A549 (cell line): ENCODE measurements around the gene AP3D1. TPM values are rescaled to one million over a fixed set of nuclear protein-coding genes. Genes with fewer than 3 reads are reported as not detected.

Experiments
- ATAC-seq, 2 experiments: fragments of 200-7000 bp in 1 of 2; fragments of >200 bp in 1 of 2; cut with Nextera tagmentation in 1 of 2; cut with Tn5 transposase in 1 of 2; 3 replicates each; pipeline versions ENCODE4 v1.8.0 to v1.9.1; 2018 to 2020; ENCODE audit warnings: mild to moderate bottlenecking in 1 of 2, moderate library complexity in 1 of 2
- CTCF ChIA-PET: fragments of 300-600 bp; sonication (Branson Sonifier 250); formaldehyde crosslinking; extraction: SDS; loops from one replicate; lab custom pipeline; 2021; ENCODE audit warnings: antibody characterized with exemption, inconsistent platforms; lab: Yijun Ruan, JAX
- POLR2A ChIA-PET: fragments of 350-600 bp; formaldehyde crosslinking; extraction: SDS; loops from one replicate; lab custom pipeline; 2021; ENCODE audit warnings: antibody characterized with exemption, inconsistent platforms; lab: Yijun Ruan, JAX
- DNase-seq, 2 experiments: peaks; one replicate each; pipeline versions ENCODE4 v3.0.0 to v3.0.0-alpha.2; 2011 to 2016; ENCODE audit warnings: low read depth in 1 of 2, low spot score in 1 of 2
- FAIRE-seq: peaks from 2 replicates; lab custom pipeline; 2011; peaks lifted over from hg19 to GRCh38; lab: Jason Lieb, UNC
- H3K27ac ChIP-seq, 2 experiments: fragments of >200 bp; sonication (Bioruptor Twin); formaldehyde crosslinking; 3 replicates each; pipeline ENCODE4 v1.5.1; 2016 to 2017
- H3K4me1 ChIP-seq: fragments of >200 bp; sonication (Bioruptor Twin); formaldehyde crosslinking; 3 replicates; pipeline ENCODE4 v1.6.1; 2016
- H3K4me2 ChIP-seq: fragments of >200 bp; sonication (Bioruptor Twin); formaldehyde crosslinking; 3 replicates; pipeline ENCODE4 v1.6.1; 2016
- H3K4me3 ChIP-seq: fragments of >200 bp; sonication (Bioruptor Twin); formaldehyde crosslinking; 3 replicates; pipeline ENCODE4 v1.5.1; 2016
- H3K9me3 ChIP-seq: fragments of >200 bp; sonication (Bioruptor Twin); formaldehyde crosslinking; 3 replicates; pipeline ENCODE4 v1.6.1; 2016
- BCL3 ChIP-seq: fragments of >200 bp; sonication (Bioruptor Twin); formaldehyde crosslinking; IDR thresholded peaks from 3 replicates; pipeline ENCODE4 v1.6.1; 2016
- CBX2 ChIP-seq: fragments of 200-600 bp; sonication (generic); IDR thresholded peaks from 2 replicates; pipeline ENCODE4 v1.6.1; 2016; ENCODE audit warnings: low read depth, mild to moderate bottlenecking, borderline replicate concordance
- EHF ChIP-seq: fragments of 250-450 bp; sonication (Bioruptor Pico); IDR thresholded peaks from 2 replicates; pipeline ENCODE4 v1.5.0; 2020; ENCODE audit warnings: mild to moderate bottlenecking
- EP300 ChIP-seq, 2 experiments: fragments of >200 bp; sonication (Bioruptor Twin); formaldehyde crosslinking; IDR thresholded peaks; 2 replicates in 1 of 2; 3 replicates in 1 of 2; pipeline ENCODE4 v1.6.1; 2016 to 2017
- FOSL2 ChIP-seq, 2 experiments: fragments of 450-650 bp in 1 of 2; fragments of >200 bp in 1 of 2; sonication (Bioruptor Twin) in 1 of 2; formaldehyde crosslinking; IDR thresholded peaks; 2 replicates each; pipeline versions ENCODE4 v1.5.0 to v1.6.1; 2016 to 2020; ENCODE audit warnings: mild to moderate bottlenecking in 1 of 2, moderate library complexity in 1 of 2
- HES2 ChIP-seq: fragments of >200 bp; sonication (Bioruptor Twin); formaldehyde crosslinking; IDR thresholded peaks from 2 replicates; pipeline ENCODE4 v1.6.1; 2016
- HMGXB4 ChIP-seq: fragments of 250-450 bp; sonication (Bioruptor Pico); IDR thresholded peaks from 2 replicates; pipeline ENCODE4 v1.5.0; 2021; ENCODE audit warnings: mild to moderate bottlenecking, moderate library complexity, borderline replicate concordance
- HOXA7 ChIP-seq: fragments of 250-450 bp; sonication (Bioruptor Pico); IDR thresholded peaks from 2 replicates; pipeline ENCODE4 v1.5.0; 2020; ENCODE audit warnings: mild to moderate bottlenecking, moderate library complexity
- HOXB13 ChIP-seq: fragments of 250-450 bp; sonication (Bioruptor Pico); IDR thresholded peaks from 2 replicates; pipeline ENCODE4 v1.5.0; 2020; ENCODE audit warnings: low read depth, mild to moderate bottlenecking, moderate library complexity
- HOXB5 ChIP-seq: fragments of 250-450 bp; sonication (Bioruptor Pico); IDR thresholded peaks from 2 replicates; pipeline ENCODE4 v1.5.0; 2020; ENCODE audit warnings: mild to moderate bottlenecking, moderate library complexity
- JUNB ChIP-seq: fragments of >200 bp; sonication (Bioruptor Twin); formaldehyde crosslinking; IDR thresholded peaks from 2 replicates; pipeline ENCODE4 v1.6.1; 2016
- KDM5A ChIP-seq: fragments of 200-600 bp; sonication (generic); IDR thresholded peaks from 2 replicates; pipeline ENCODE4 v1.6.1; 2016; ENCODE audit warnings: antibody characterized with exemption, mild to moderate bottlenecking
- MAX ChIP-seq: IDR thresholded peaks from 2 replicates; pipeline ENCODE4 v1.6.1; 2012
- MAZ ChIP-seq: fragments of 150-350 bp; IDR thresholded peaks from 2 replicates; pipeline ENCODE4 v1.6.1; 2014; ENCODE audit warnings: antibody characterized with exemption, low read depth, low read length, borderline replicate concordance
- NFE2L2 ChIP-seq: fragments of 150-350 bp; conservative IDR thresholded peaks from 2 replicates; pipeline ENCODE4 v1.6.1; 2014; ENCODE audit warnings: low read length
- NR3C1 ChIP-seq: fragments of >200 bp; sonication (Bioruptor Twin); formaldehyde crosslinking; IDR thresholded peaks from 3 replicates; pipeline ENCODE4 v1.6.1; 2017
- PBX3 ChIP-seq: IDR thresholded peaks from 2 replicates; pipeline ENCODE4 v1.6.1; 2012
- PHF8 ChIP-seq: fragments of 200-600 bp; sonication (generic); IDR thresholded peaks from 2 replicates; pipeline ENCODE4 v1.6.1; 2016; ENCODE audit warnings: low read depth, mild to moderate bottlenecking, antibody characterized with exemption, moderate library complexity, borderline replicate concordance
- POLR2AphosphoS2 ChIP-seq: conservative IDR thresholded peaks from 2 replicates; pipeline ENCODE4 v1.6.1; 2012; ENCODE audit warnings: low read length, improper control_type of control experiment, inconsistent platforms
- RARB ChIP-seq: fragments of 250-450 bp; sonication (Bioruptor Pico); IDR thresholded peaks from 2 replicates; pipeline ENCODE4 v1.8.0; 2021; ENCODE audit warnings: mild to moderate bottlenecking, moderate library complexity
- REST ChIP-seq: fragments of 200-600 bp; sonication (generic); IDR thresholded peaks from 2 replicates; pipeline ENCODE4 v1.6.1; 2016; ENCODE audit warnings: antibody characterized with exemption, mild to moderate bottlenecking, moderate library complexity
- RFX5 ChIP-seq: fragments of 450-650 bp; IDR thresholded peaks from 2 replicates; pipeline ENCODE4 v1.7.1; 2014; ENCODE audit warnings: antibody characterized with exemption, mild to moderate bottlenecking, moderate library complexity
- RNF2 ChIP-seq: fragments of 200-600 bp; sonication (generic); IDR thresholded peaks from 2 replicates; pipeline ENCODE4 v1.6.1; 2016; ENCODE audit warnings: low read depth, mild to moderate bottlenecking, antibody characterized with exemption, moderate library complexity, borderline replicate concordance
- TFCP2L1 ChIP-seq: fragments of 250-450 bp; sonication (Bioruptor Pico); IDR thresholded peaks from 2 replicates; pipeline ENCODE4 v1.5.0; 2021; ENCODE audit warnings: mild to moderate bottlenecking
- TP53 ChIP-seq: fragments of 250-450 bp; sonication (Bioruptor Pico); IDR thresholded peaks from 2 replicates; pipeline ENCODE4 v1.5.0; 2021; ENCODE audit warnings: mild to moderate bottlenecking, moderate library complexity
- WGBS: methylation state at CpG from one replicate; pipeline ENCODE4 v1.1.6; 2017; ENCODE audit errors: missing lambda C conversion rate; 5-methylcytosine and 5-hydroxymethylcytosine counted together
- polyA plus RNA-seq, 4 experiments: library from polyadenylated mRNA; depleted of rRNA in 3 of 4; stranded (reverse); fragments of >200 nt; fragmentation: RNase III in 1 of 4; extraction: RNeasy Plus Mini Kit Qiagen cat#74134 plus additional on column Dnase treatment in 1 of 4; gene quantifications; 2 replicates in 3 of 4; 3 replicates in 1 of 4; pipeline ENCODE4 v1.2.3, GENCODE V29; 2011 to 2017

Gene AP3D1
- polyA plus RNA-seq, 2 of the 4 experiments (the other 2 are of a cell fraction) = 44.4 to 66.9 TPM

GRCh38 chr19:2193807-2194206, 42.4 kb upstream of the AP3D1 start:
- ChIA-PET CTCF (interaction anchor here (1.0 kb wide), 1 partner anchor 555 kb away, joined by 3 read pairs; no protein-coding TSS in a partner anchor), POLR2A (no interaction called here)
- FAIRE-seq (no peak), ATAC-seq (no peak), DNase-seq (no peak)
- no peak for TF ChIP-seq EHF (CRISPR knock-in tag)
- no peak for TF ChIP-seq RNF2
- no peak for TF ChIP-seq RARB (CRISPR knock-in tag)
- TF ChIP-seq HOXA7 (CRISPR knock-in tag) = no peak
- no peak for TF ChIP-seq HOXB13 (CRISPR knock-in tag)
- no peak for TF ChIP-seq NR3C1
- TF ChIP-seq FOSL2 (IDR thresholded peaks at IDR 0.05) = no peak
- no peak for TF ChIP-seq FOSL2 (CRISPR knock-in tag; IDR thresholded peaks at IDR 0.05)
- no peak for TF ChIP-seq TP53 (CRISPR knock-in tag)
- TF ChIP-seq HOXB5 = no peak
- TF ChIP-seq MAX = no peak
- TF ChIP-seq TFCP2L1 = no peak
- no peak for TF ChIP-seq KDM5A
- TF ChIP-seq BCL3 = no peak
- TF ChIP-seq HMGXB4 (CRISPR knock-in tag) = no peak
- no peak for TF ChIP-seq RFX5
- no peak for TF ChIP-seq JUNB
- no peak for TF ChIP-seq REST
- no peak for TF ChIP-seq EP300 (IDR thresholded peaks at IDR 0.05)
- Histone ChIP-seq H3K4me2 (no peak overlapping the region), H3K27ac (no peak overlapping the region), H3K9me3 (no peaks in the 10 kb centered on the region), H3K4me1 (no peaks in the 10 kb centered on the region), H3K4me3 (no peak overlapping the region)
- 95% methylated on average over 17 of the region's 18 CpGs for WGBS

GRCh38 chr19:2192862-2193261, 41.5 kb upstream of the AP3D1 start:
- no peak overlapping the region for H3K4me3 ChIP-seq
- ChIA-PET POLR2A (no interaction called here), CTCF (interaction anchor here (0.6 kb wide), 1 partner anchor 37 kb away, joined by 3 read pairs; no protein-coding TSS in a partner anchor)
- H3K4me2 ChIP-seq = no peak overlapping the region
- FAIRE-seq (no peak), DNase-seq (no peak), ATAC-seq (no peak)
- 97% methylated on average over 16 of the region's 17 CpGs for WGBS
- TF ChIP-seq POLR2AphosphoS2 (no peak), FOSL2 (IDR thresholded peaks at IDR 0.05) (no peak), FOSL2 (CRISPR knock-in tag; IDR thresholded peaks at IDR 0.05) (no peak), RARB (CRISPR knock-in tag) (no peak), MAZ (no peak), PHF8 (no peak), PBX3 (no peak), EP300 (IDR thresholded peaks at IDR 0.05) (no peak), BCL3 (no peak), HES2 (no peak), CBX2 (no peak), NFE2L2 (no peak)
- H3K9me3 ChIP-seq = no peaks in the 10 kb centered on the region
- no peaks in the 10 kb centered on the region for H3K4me1 ChIP-seq
- H3K27ac ChIP-seq = no peak overlapping the region
